Measurements from ENCODE around the gene BLACAT1. TPM values are rescaled to one million over a fixed set of nuclear protein-coding genes. Genes with fewer than 3 reads are reported as not detected.

The BLACAT1 gene
- total RNA-seq (2012; rRNA removed): under 0.01 TPM in 1 of 2 replicates, not detected in the other
- 0.03 and 0.05 TPM in 2 replicates for polyA plus RNA-seq (2012; rRNA removed)
- polyA plus RNA-seq (2012; cell fraction: cytosol; rRNA removed): 0.01 and 0.03 TPM in 2 replicates
- 0.14 and 0.34 TPM in 2 replicates for polyA plus RNA-seq (2012; cell fraction: nucleus; rRNA removed; ENCODE audit: low replicate concordance)
- not detected for Bru-seq, nascent RNA
- BruChase-seq, experiment 1, labeled RNA remaining after a 6-hour chase: not detected
- not detected for BruChase-seq, experiment 2, labeled RNA remaining after a 2-hour chase
- long read RNA-seq: 0 reads

GRCh38 chr1:205455581-205456382 lies at the start of gene BLACAT1:
Gene BLACAT1 (minus strand): TSS chr1:205456045.
- H3K4me2 ChIP-seq (ENCODE audit: low read depth, low read length): no peak within 1 kb of the TSS
- no peaks in the 10 kb centered on the region for H3K4me1 ChIP-seq (ENCODE audit: control insufficient read depth, insufficient read depth, low read length)
- WGBS, 2 experiments (ENCODE audit: extremely low coverage in 2 of 2, insufficient read length in 1 of 2): 3% methylated on average over 6 of the region's 53 CpGs; no CpG with 5 or more reads in 1 of the 2 experiments
- dilution Hi-C loops (cut with HindIII; ENCODE audit: low sequenced_read_pairs, unreplicated experiment): no loop called here
- H3K27ac ChIP-seq (ENCODE audit: insufficient read depth, low read length): no peak within 1 kb of the TSS
- H3K23ac ChIP-seq (ENCODE audit: low read depth, low read length): no peak within 1 kb of the TSS
- intact Hi-C loops (cut with micrococcal nuclease): no loop called here
- H3K9me1 ChIP-seq (ENCODE audit: insufficient read depth, low read length): no peaks in the 10 kb centered on the region
- no peak within 1 kb of the TSS for H4K91ac ChIP-seq (ENCODE audit: insufficient read depth, low read depth, low read length)
- no peaks in the 10 kb centered on the region for H4K20me1 ChIP-seq (ENCODE audit: insufficient read depth, low read length)
- no peaks in the 10 kb centered on the region for H3K79me1 ChIP-seq (ENCODE audit: low read depth in 1 of 2, low read length in 2 of 2)
- BruUV-seq (replicated peaks): no TSS peak
- H3K27me3 ChIP-seq (ENCODE audit: control insufficient read depth, insufficient read depth, low read length): peaks cover 78% of the 10 kb centered on the region
- ChIA-PET POLR2A (ENCODE audit: unreplicated experiment) (no interaction called here), CTCF (no interaction called here)
- H3K9me3 ChIP-seq (ENCODE audit: control insufficient read depth, insufficient read depth, low read length): 0 out of 2 replicates have a peak, but pooled peaks cover 2% of the 10 kb centered on the region
- H4K5ac ChIP-seq (ENCODE audit: low read depth, low read length): no peak within 1 kb of the TSS
- H3K9ac ChIP-seq (ENCODE audit: low read depth, low read length): no peak within 1 kb of the TSS
- H2BK15ac ChIP-seq (ENCODE audit: low read depth, low read length): no peak within 1 kb of the TSS
- H3K14ac ChIP-seq (replicated peaks; ENCODE audit: low read depth, low read length): no peak within 1 kb of the TSS
- no peak for TF ChIP-seq MAZ (IDR thresholded peaks at IDR 0.05; ENCODE audit: borderline replicate concordance, low read depth, low read length)
- TF ChIP-seq POLR2A (IDR thresholded peaks at IDR 0.05; ENCODE audit: low read depth, low read length): no peak
- TF ChIP-seq RAD21 (IDR thresholded peaks at IDR 0.05; ENCODE audit: low read length): no peak
- no peaks in the 10 kb centered on the region for H3K36me3 ChIP-seq (ENCODE audit: control insufficient read depth, insufficient read depth, low read length)
- DNase-seq: no peak
- H2BK120ac ChIP-seq (ENCODE audit: low read depth, low read length): no peak within 1 kb of the TSS
- H4K8ac ChIP-seq (ENCODE audit: low read depth in 2 of 2, low read length in 2 of 2): no peak within 1 kb of the TSS
- H3K56ac ChIP-seq (ENCODE audit: extremely low read depth, insufficient read depth, low read length): no peak within 1 kb of the TSS
- no peak within 1 kb of the TSS for H2BK5ac ChIP-seq (ENCODE audit: low read depth, low read length, poor library complexity, severe bottlenecking)
- peak within 1 kb of the TSS; percentile 42 for H2AK9ac ChIP-seq (replicated peaks; ENCODE audit: low read depth, low read length, poor library complexity)
- H2AFZ ChIP-seq (replicated peaks; ENCODE audit: low read length, poor library complexity): no peak within 1 kb of the TSS
- H2AK5ac ChIP-seq (ENCODE audit: low read depth, low read length): no peak within 1 kb of the TSS
- H2BK20ac ChIP-seq (ENCODE audit: low read depth, low read length): no peak within 1 kb of the TSS
- H3K18ac ChIP-seq (ENCODE audit: low read depth, low read length): no peak within 1 kb of the TSS
- H3K4me3 ChIP-seq (ENCODE audit: insufficient read depth, low read depth, low read length): no peak within 1 kb of the TSS
- ATAC-seq (ENCODE audit: low read depth): no peak
- in situ Hi-C loops (cut with MboI; ENCODE audit: low sequenced_read_pairs): no loop called here
- no peak within 1 kb of the TSS for H3K4ac ChIP-seq (ENCODE audit: low read depth, low read length)

Measured in IMR-90 (cell line).